Mesothelial cell of epicardium (in vitro differentiated cells): ENCODE measurements around the gene RRM1. TPM values are rescaled to one million over a fixed set of nuclear protein-coding genes. Genes with fewer than 3 reads are reported as not detected.
A peak's percentile ranks its signal among the peaks of the same experiment; 100 is the strongest.

Source experiments
- DNase-seq, 2 experiments: peaks; one replicate each; pipeline ENCODE4 v3.0.0; 2021; ENCODE audit warnings: low spot score in 2 of 2; ENCODE audit not compliant: unreplicated experiment in 2 of 2
- H3K27ac Mint-ChIP-seq: 2 replicates; pipeline ENCODE4 v1.8.0; 2021; ENCODE audit warnings: mixed read lengths
- H3K27me3 Mint-ChIP-seq: 2 replicates; pipeline ENCODE4 v1.8.0; 2021; ENCODE audit warnings: low read depth, mixed read lengths
- H3K36me3 Mint-ChIP-seq: 2 replicates; pipeline ENCODE4 v1.8.0; 2021; ENCODE audit warnings: mixed read lengths
- H3K4me1 Mint-ChIP-seq: 2 replicates; pipeline ENCODE4 v1.8.0; 2021; ENCODE audit warnings: mixed read lengths
- H3K4me3 Mint-ChIP-seq: 2 replicates; pipeline ENCODE4 v1.8.0; 2021; ENCODE audit warnings: mild to moderate bottlenecking, moderate library complexity, mixed read lengths
- H3K9me3 Mint-ChIP-seq: 2 replicates; pipeline ENCODE4 v1.8.0; 2021; ENCODE audit warnings: mixed read lengths
- CTCF ChIP-seq: fragments of 200-600 bp; sonication (generic); IDR thresholded peaks from one replicate; pipeline ENCODE4 v1.5.0; 2021; ENCODE audit warnings: antibody characterized with exemption; ENCODE audit not compliant: unreplicated experiment
- total RNA-seq: library from RNA; stranded (reverse); gene quantifications from 3 replicates; pipeline ENCODE4 v1.2.1, GENCODE V29; 2021

The RRM1 gene
- total RNA-seq, 1 donor from 2014 or later, result 58.6 TPM

GRCh38 chr11:4084406-4085125, 10.0 kb upstream of the RRM1 start:
- DNase-seq, result no peak
- TF ChIP-seq CTCF, result no peak
- Mint-ChIP-seq H3K4me3 (no peak overlapping the region), H3K27me3 (no peaks in the 10 kb centered on the region), H3K4me1 (peaks cover 26% of the 10 kb centered on the region), H3K36me3 (peaks cover 13% of the 10 kb centered on the region), H3K9me3 (no peaks in the 10 kb centered on the region), H3K27ac (peak overlapping the region; percentile 55)

GRCh38 chr11:4085575-4085974, 9.0 kb upstream of the RRM1 start:
- no peak for TF ChIP-seq CTCF
- Mint-ChIP-seq H3K9me3 (no peaks in the 10 kb centered on the region), H3K4me1 (peaks cover 26% of the 10 kb centered on the region), H3K27ac (no peak overlapping the region), H3K36me3 (peaks cover 13% of the 10 kb centered on the region), H3K4me3 (no peak overlapping the region), H3K27me3 (no peaks in the 10 kb centered on the region)
- no peak for DNase-seq

DNA sequence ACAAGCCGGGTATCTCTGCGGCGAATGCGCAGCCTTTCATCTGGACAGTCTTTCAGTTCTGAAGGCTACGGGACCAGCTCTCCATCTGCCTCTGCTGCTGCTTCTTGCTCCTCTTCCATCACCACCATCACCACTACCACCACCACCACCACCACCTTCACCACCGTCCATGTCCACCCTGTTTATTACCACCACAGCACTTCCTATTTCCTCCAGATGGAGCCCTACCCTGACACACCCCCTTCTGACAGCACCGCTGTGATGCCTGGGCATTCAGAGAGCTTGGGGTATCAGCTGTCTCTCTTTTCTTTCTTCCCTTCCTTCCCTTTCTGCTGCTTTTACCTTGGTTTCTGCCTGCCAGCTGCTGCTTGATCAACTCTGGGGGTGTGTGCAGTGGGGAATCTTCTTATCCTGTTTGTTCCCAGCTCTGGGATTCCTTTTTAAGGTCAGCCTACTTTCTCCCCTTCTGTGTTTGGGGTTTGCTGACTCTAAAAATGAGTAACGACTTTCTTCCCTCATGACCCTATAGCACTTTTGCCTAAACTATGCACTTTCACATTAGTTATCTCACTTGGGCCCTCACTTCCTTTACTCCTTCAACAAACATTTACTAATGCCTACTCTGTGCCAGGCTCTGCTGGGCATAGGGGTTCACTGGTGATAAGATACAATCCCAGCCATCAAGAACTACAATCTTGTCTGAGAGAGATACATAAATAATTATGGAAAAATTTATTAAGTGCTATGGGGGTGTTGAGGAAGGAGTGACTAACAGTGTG, 7.8 kb upstream of the RRM1 start:
- Mint-ChIP-seq H3K4me1 (peaks cover 26% of the 10 kb centered on the region), H3K27ac (no peak overlapping the region), H3K27me3 (no peaks in the 10 kb centered on the region), H3K9me3 (no peaks in the 10 kb centered on the region), H3K36me3 (peaks cover 11% of the 10 kb centered on the region), H3K4me3 (no peak overlapping the region)
- no peak for TF ChIP-seq CTCF
- DNase-seq, result no peak

- Mint-ChIP-seq H3K27me3 (no peaks in the 10 kb centered on the region), H3K4me1 (peaks cover 26% of the 10 kb centered on the region), H3K4me3 (no peak overlapping the region), H3K36me3 (peaks cover 11% of the 10 kb centered on the region), H3K27ac (no peak overlapping the region), H3K9me3 (no peaks in the 10 kb centered on the region)
- no peak for DNase-seq
- TF ChIP-seq CTCF, result peak; percentile 29
Observed at GRCh38 chr11:4087551-4087950, 7.0 kb upstream of the RRM1 start.

DNA sequence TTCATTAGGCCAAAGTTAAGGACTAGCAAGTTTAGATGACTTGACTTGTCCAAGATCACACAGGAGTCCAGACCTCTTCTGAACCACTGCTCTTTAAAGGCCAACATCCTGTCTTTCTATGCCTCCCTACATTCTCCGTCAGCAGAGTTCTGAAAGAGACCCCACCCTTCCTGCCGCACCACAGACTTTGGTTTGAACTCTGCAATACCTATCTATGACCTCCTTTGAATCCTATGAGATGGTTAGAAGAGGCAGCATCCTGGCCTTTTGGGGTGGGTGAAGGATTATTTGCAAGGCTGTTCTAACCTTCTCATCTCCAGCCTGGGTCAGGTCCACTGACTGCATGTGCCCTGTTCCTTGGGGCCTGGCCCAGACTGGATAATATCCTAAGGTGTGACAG, 4.3 kb upstream of the RRM1 start:
- no peak for DNase-seq
- Mint-ChIP-seq H3K36me3 (peaks cover 5% of the 10 kb centered on the region), H3K27me3 (no peaks in the 10 kb centered on the region), H3K4me1 (peaks cover 6% of the 10 kb centered on the region), H3K9me3 (no peaks in the 10 kb centered on the region), H3K4me3 (no peak overlapping the region), H3K27ac (no peak overlapping the region)
- TF ChIP-seq CTCF, result no peak
